K562 treated with DMSO at 1 percent for 4 hours (cell line): ENCODE results near the gene IGDCC3. TPM values are rescaled to one million over a fixed set of nuclear protein-coding genes. Genes with fewer than 3 reads are reported as not detected.

Experiments
- total RNA-seq: library from RNA; unstranded; fragments of 300-600 nt; gene quantifications from 2 replicates; pipeline ENCODE4 v1.2.3, GENCODE V29; 2022; ENCODE audit not compliant: insufficient read depth

The IGDCC3 gene
- not detected in 2 replicates for total RNA-seq

DNA sequence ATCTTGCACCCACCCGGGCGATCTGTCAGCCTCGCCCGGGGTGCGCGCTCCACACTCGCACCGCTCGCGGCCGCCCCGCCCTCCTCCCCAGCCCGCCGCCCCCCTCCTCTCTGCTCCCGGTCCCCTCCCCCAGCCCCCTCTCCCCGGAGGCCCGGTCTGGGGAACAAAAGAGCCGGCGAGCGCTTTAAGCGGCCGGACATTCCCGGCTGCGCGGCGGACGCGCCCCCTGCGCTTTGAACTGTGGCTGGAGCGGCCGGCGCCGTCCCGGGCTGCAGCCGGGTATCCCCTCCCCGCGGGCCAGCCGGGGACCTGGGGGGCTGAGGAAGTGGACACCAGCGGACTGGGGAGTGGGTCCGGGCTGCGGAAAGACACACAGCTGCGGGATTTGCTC is at the start of gene IGDCC3:
TSS of gene IGDCC3 (minus strand) at position 27 of the 391 bp plus-strand sequence. CDS start 214 bp downstream, outside the sequence.

GRCh38 chr15:65304381-65305149 is 73.2 kb downstream of the IGDCC3 start, which contains the start of gene RNU5B-1:
TSS of gene RNU5B-1 (plus strand) at chr15:65304677.

DNA sequence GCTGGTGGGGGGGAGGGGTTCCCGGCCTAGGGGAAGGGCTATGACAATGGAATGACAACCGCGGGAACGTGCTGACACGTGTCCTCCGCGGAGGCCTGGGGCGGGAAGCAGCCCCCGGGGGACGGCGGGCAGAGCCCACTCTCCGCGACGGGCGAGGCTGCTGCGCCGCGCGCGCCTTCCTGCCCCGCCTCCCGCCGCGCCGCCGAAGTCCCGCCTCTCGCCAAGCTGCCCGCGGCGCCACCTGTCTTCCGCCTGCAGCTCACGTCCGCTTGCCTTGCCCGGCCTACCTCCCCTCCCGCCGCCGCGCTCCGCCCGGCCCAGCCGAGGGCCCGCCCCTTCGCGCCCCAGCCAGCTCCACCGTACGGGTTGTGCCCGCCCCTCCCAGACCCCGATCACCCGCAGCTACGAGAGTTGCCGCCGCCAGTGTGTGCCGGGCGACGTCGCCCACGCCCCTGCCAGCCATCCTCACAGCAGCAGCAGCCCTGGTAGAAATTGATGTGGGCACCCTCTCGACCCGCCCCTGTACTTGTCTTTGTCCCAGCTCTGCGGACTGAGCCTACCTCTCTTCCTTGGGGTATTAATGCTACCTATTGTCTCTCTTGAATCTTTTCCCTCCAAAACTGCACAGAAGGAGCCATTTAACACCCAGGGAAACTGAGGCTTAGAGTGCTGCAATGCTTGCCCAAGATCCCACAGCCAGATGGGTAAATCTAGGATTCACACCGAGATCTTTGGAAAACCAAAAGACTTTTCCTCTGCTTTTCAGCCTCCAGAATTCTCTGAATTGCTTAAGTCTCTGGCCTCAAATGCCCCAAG is 90.9 kb downstream of the IGDCC3 start, which contains the start of gene PARP16:
TSS of gene PARP16 (minus strand) at position 180 of the 816 bp plus-strand sequence. CDS start 457 bp downstream, outside the sequence.

Other genes starting within 250 kb of the IGDCC3 start
- 25.5 and 30.9 TPM in 2 replicates for gene PDCD7, start 244.2 kb downstream of the IGDCC3 start, total RNA-seq
- 26.2 and 32.6 TPM in 2 replicates for gene CLPX, start 192.7 kb downstream of the IGDCC3 start, total RNA-seq
- gene CILP, start 166.5 kb downstream of the IGDCC3 start, total RNA-seq, result not detected in 2 replicates
- 12.1 and 14.5 TPM in 2 replicates for gene PARP16, start 91.1 kb downstream of the IGDCC3 start, total RNA-seq
- not detected in 2 replicates for gene RNU5A-1, start 82.0 kb downstream of the IGDCC3 start, total RNA-seq
- gene RNU5B-1, start 73.3 kb downstream of the IGDCC3 start, total RNA-seq, result not detected in 2 replicates
- gene IGDCC4, start 44.9 kb upstream of the IGDCC3 start, total RNA-seq, result not detected in 2 replicates
- 19.5 and 30.7 TPM in 2 replicates for gene DPP8, start 139.7 kb upstream of the IGDCC3 start, total RNA-seq
- gene HACD3, start 152.5 kb upstream of the IGDCC3 start, total RNA-seq, result 44.4 and 47.5 TPM in 2 replicates
- 19.7 and 24.7 TPM in 2 replicates for gene INTS14, start 233.1 kb upstream of the IGDCC3 start, total RNA-seq
- 8.5 and 8.9 TPM in 2 replicates for gene SLC24A1, start 243.9 kb upstream of the IGDCC3 start, total RNA-seq